Measurements from ENCODE around the gene TADA1.

The TADA1 gene

GRCh38 chr1:166849135-166849534 lies 26.9 kb downstream of the TADA1 start:
- Histone ChIP-seq H3K36me3 (replicated peaks; ENCODE audit: insufficient read depth, low read length) (peaks cover 15% of the 10 kb centered on the region), H3K4me2 (ENCODE audit: low read depth, low read length) (no peak overlapping the region), H2AFZ (ENCODE audit: low read length) (no peak overlapping the region), H3K9me3 (replicated peaks; ENCODE audit: insufficient read depth, low read length) (no peaks in the 10 kb centered on the region), H3F3A (ENCODE audit: insufficient read depth, low read length) (peaks cover 5% of the 10 kb centered on the region), H3K27ac (ENCODE audit: low read length) (no peak overlapping the region), H3K4me1 (ENCODE audit: low read length) (peaks cover 5% of the 10 kb centered on the region; the same call in 1 of the 2 replicates), H3K9ac (ENCODE audit: low read length) (no peak overlapping the region), H3K27me3 (replicated peaks; ENCODE audit: insufficient read depth, low read length) (no peaks in the 10 kb centered on the region), H3K79me2 (ENCODE audit: low read length) (peaks cover 82% of the 10 kb centered on the region), H3K9me2 (replicated peaks; ENCODE audit: insufficient read depth, low read length) (no peaks in the 10 kb centered on the region), H4K20me1 (ENCODE audit: insufficient read depth, low read length) (no peaks in the 10 kb centered on the region), H3K4me3 (ENCODE audit: low read length) (no peak overlapping the region)
- no peak for TF ChIP-seq EZH2 (optimal IDR thresholded peaks at IDR 0.05; ENCODE audit: low read depth, low read length)
- no peak for DNase-seq

GRCh38 chr1:166848193-166848592 lies 27.9 kb downstream of the TADA1 start:
- peaks cover 83% of the 10 kb centered on the region for H3K79me2 ChIP-seq (ENCODE audit: low read length)
- no peaks in the 10 kb centered on the region for H3K9me2 ChIP-seq (replicated peaks; ENCODE audit: insufficient read depth, low read length)
- H3K9me3 ChIP-seq (replicated peaks; ENCODE audit: insufficient read depth, low read length): no peaks in the 10 kb centered on the region
- DNase-seq: no peak
- no peaks in the 10 kb centered on the region for H4K20me1 ChIP-seq (ENCODE audit: insufficient read depth, low read length)
- no peak overlapping the region for H3K27ac ChIP-seq (ENCODE audit: low read length)
- TF ChIP-seq CTCF (IDR thresholded peaks at IDR 0.05; ENCODE audit: low read length): no peak
- no peak for TF ChIP-seq EZH2 (optimal IDR thresholded peaks at IDR 0.05; ENCODE audit: low read depth, low read length)
- no peak for TF ChIP-seq EZH2phosphoT487 (IDR thresholded peaks at IDR 0.05; ENCODE audit: low read length)
- H3K4me2 ChIP-seq (ENCODE audit: low read depth, low read length): no peak overlapping the region
- H3K9ac ChIP-seq (ENCODE audit: low read length): no peak overlapping the region
- H3K27me3 ChIP-seq (replicated peaks; ENCODE audit: insufficient read depth, low read length): no peaks in the 10 kb centered on the region
- no peak overlapping the region for H2AFZ ChIP-seq (ENCODE audit: low read length)
- H3F3A ChIP-seq (ENCODE audit: insufficient read depth, low read length): peaks cover 5% of the 10 kb centered on the region
- H3K36me3 ChIP-seq (replicated peaks; ENCODE audit: insufficient read depth, low read length): peaks cover 17% of the 10 kb centered on the region
- H3K4me1 ChIP-seq (ENCODE audit: low read length): peaks cover 5% of the 10 kb centered on the region; the same call in 1 of the 2 replicates
- no peak overlapping the region for H3K4me3 ChIP-seq (ENCODE audit: low read length)

GRCh38 chr1:166844791-166845190 lies 31.3 kb downstream of the TADA1 start:
- H3K27ac ChIP-seq (ENCODE audit: low read length): no peak overlapping the region
- H3F3A ChIP-seq (ENCODE audit: insufficient read depth, low read length): no peaks in the 10 kb centered on the region
- H3K27me3 ChIP-seq (replicated peaks; ENCODE audit: insufficient read depth, low read length): no peaks in the 10 kb centered on the region
- no peaks in the 10 kb centered on the region for H3K9me3 ChIP-seq (replicated peaks; ENCODE audit: insufficient read depth, low read length)
- no peak overlapping the region for H2AFZ ChIP-seq (ENCODE audit: low read length)
- H3K4me1 ChIP-seq (ENCODE audit: low read length): peaks cover 14% of the 10 kb centered on the region
- no peaks in the 10 kb centered on the region for H4K20me1 ChIP-seq (ENCODE audit: insufficient read depth, low read length)
- no peak for DNase-seq
- H3K79me2 ChIP-seq (ENCODE audit: low read length): peaks cover 96% of the 10 kb centered on the region
- no peak overlapping the region for H3K4me3 ChIP-seq (ENCODE audit: low read length)
- no peak overlapping the region for H3K4me2 ChIP-seq (ENCODE audit: low read depth, low read length)
- no peaks in the 10 kb centered on the region for H3K9me2 ChIP-seq (replicated peaks; ENCODE audit: insufficient read depth, low read length)
- peaks cover 39% of the 10 kb centered on the region for H3K36me3 ChIP-seq (replicated peaks; ENCODE audit: insufficient read depth, low read length)
- no peak for TF ChIP-seq CTCF (IDR thresholded peaks at IDR 0.05; ENCODE audit: low read length)
- TF ChIP-seq EZH2 (optimal IDR thresholded peaks at IDR 0.05; ENCODE audit: low read depth, low read length): no peak
- TF ChIP-seq EZH2phosphoT487 (IDR thresholded peaks at IDR 0.05; ENCODE audit: low read length): no peak
- H3K9ac ChIP-seq (ENCODE audit: low read length): no peak overlapping the region

- no peak overlapping the region for H3K4me2 ChIP-seq (ENCODE audit: low read depth, low read length)
- H3K79me2 ChIP-seq (ENCODE audit: low read length): peaks cover 88% of the 10 kb centered on the region
- H3F3A ChIP-seq (ENCODE audit: insufficient read depth, low read length): no peaks in the 10 kb centered on the region
- H3K27ac ChIP-seq (ENCODE audit: low read length): no peak overlapping the region
- H3K36me3 ChIP-seq (replicated peaks; ENCODE audit: insufficient read depth, low read length): peaks cover 31% of the 10 kb centered on the region
- peaks cover 14% of the 10 kb centered on the region for H3K4me1 ChIP-seq (ENCODE audit: low read length)
- no peaks in the 10 kb centered on the region for H3K27me3 ChIP-seq (replicated peaks; ENCODE audit: insufficient read depth, low read length)
- TF ChIP-seq EZH2phosphoT487 (IDR thresholded peaks at IDR 0.05; ENCODE audit: low read length): no peak
- no peaks in the 10 kb centered on the region for H4K20me1 ChIP-seq (ENCODE audit: insufficient read depth, low read length)
- DNase-seq: no peak
- no peaks in the 10 kb centered on the region for H3K9me2 ChIP-seq (replicated peaks; ENCODE audit: insufficient read depth, low read length)
- H3K4me3 ChIP-seq (ENCODE audit: low read length): no peak overlapping the region
- no peaks in the 10 kb centered on the region for H3K9me3 ChIP-seq (replicated peaks; ENCODE audit: insufficient read depth, low read length)
- no peak overlapping the region for H3K9ac ChIP-seq (ENCODE audit: low read length)
- no peak overlapping the region for H2AFZ ChIP-seq (ENCODE audit: low read length)
Measured at GRCh38 chr1:166843769-166844596, 32.1 kb downstream of the TADA1 start.

All from MM.1S (cell line).